Measurements from ENCODE around the gene GPR12.

DNA sequence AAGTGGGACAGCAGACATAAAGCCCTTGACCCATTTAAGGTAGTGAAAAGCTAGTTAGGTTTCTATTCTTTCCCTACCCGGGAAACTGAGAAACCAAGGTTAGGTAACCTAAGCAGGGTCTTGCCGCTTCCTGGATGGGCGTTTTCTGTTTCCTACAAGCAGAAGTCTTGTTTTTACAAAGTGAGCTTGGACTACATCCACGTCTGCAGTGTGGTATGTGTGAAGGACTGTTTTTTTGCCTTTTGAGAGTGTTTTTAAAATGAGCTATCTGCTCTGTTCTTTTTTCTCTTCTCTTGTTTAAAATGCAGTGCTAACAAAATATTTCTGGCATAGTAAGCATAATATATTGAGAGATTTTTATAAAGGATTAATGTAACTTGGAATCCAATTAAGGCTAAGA is 49.4 kb downstream of the GPR12 start:
- TF ChIP-seq POLR2AphosphoS5 (IDR thresholded peaks at IDR 0.05; ENCODE audit: borderline replicate concordance, low read depth, low read length) (no peak), EZH2 (IDR thresholded peaks at IDR 0.05) (no peak)
